ENCODE measurements around the gene KCNQ2.

DNA sequence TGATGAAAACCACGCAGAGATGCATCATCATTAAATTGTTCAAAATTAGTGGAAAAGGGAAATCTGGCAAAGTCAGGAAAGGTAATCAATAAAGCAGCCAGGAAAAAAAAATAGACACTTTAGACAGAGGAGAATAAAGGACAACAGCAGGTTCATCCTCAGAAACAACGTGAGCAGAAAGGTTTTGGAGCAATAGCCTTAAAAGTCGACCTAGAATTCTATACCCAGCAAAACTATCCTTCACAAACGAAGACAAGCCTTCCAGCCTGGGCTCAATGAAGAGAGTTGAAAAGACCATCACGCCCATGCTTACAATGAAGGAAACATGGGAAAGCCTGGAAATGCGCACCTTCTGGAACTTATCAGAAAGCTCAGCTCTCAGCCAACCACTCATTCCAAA lies 86.6 kb downstream of the KCNQ2 start:
- no peak for TF ChIP-seq GATA2 (IDR thresholded peaks at IDR 0.05; ENCODE audit: low read depth, low read length)
- no peak for TF ChIP-seq GATA3 (IDR thresholded peaks at IDR 0.05; ENCODE audit: low read depth, low read length)
